GM10847 (cell line): ENCODE results near the gene BPIFA1.

Experiments
- POLR2A ChIP-seq: IDR thresholded peaks from 2 replicates; pipeline ENCODE4 v1.6.1; 2011; ENCODE audit not compliant: insufficient read length; ENCODE audit errors: extremely low read depth

The BPIFA1 gene

GRCh38 chr20:33235696-33236095, at the start of gene BPIFA1:
TSS of gene BPIFA1 (plus strand) at chr20:33235996. CDS start at chr20:33237712, 1,716 bp downstream.
- no peak for TF ChIP-seq POLR2A

GRCh38 chr20:33187491-33187890, 48.3 kb upstream of the BPIFA1 start:
- TF ChIP-seq POLR2A, result no peak

- no peak for TF ChIP-seq POLR2A
These were observed 47.4 kb upstream of the BPIFA1 start for GRCh38 chr20:33188421-33188820.

- TF ChIP-seq POLR2A, result no peak
These were observed 44.3 kb upstream of the BPIFA1 start for GRCh38 chr20:33191484-33191883.

GRCh38 chr20:33191955-33192354, 43.8 kb upstream of the BPIFA1 start:
- no peak for TF ChIP-seq POLR2A

- no peak for TF ChIP-seq POLR2A
These were observed 42.8 kb upstream of the BPIFA1 start for GRCh38 chr20:33192912-33193501.

- TF ChIP-seq POLR2A, result no peak
These were observed 36.8 kb upstream of the BPIFA1 start for GRCh38 chr20:33199026-33199425.

GRCh38 chr20:33202451-33202850, 33.3 kb upstream of the BPIFA1 start:
- no peak for TF ChIP-seq POLR2A

GRCh38 chr20:33203444-33203843, 32.4 kb upstream of the BPIFA1 start:
- TF ChIP-seq POLR2A, result no peak

- no peak for TF ChIP-seq POLR2A
These were observed 26.0 kb upstream of the BPIFA1 start for GRCh38 chr20:33209789-33210188.

- no peak for TF ChIP-seq POLR2A
These were observed 25.4 kb upstream of the BPIFA1 start for GRCh38 chr20:33210371-33210770.

GRCh38 chr20:33211817-33212424, 23.9 kb upstream of the BPIFA1 start:
- TF ChIP-seq POLR2A, result no peak

GRCh38 chr20:33217052-33217451, 18.7 kb upstream of the BPIFA1 start, which contains the start of gene BPIFA3:
TSS of gene BPIFA3 (plus strand) at chr20:33217352. CDS start at chr20:33217537, 185 bp downstream.
- no peak for TF ChIP-seq POLR2A

- TF ChIP-seq POLR2A, result no peak
These were observed 11.4 kb upstream of the BPIFA1 start for GRCh38 chr20:33224399-33224798.

- TF ChIP-seq POLR2A, result no peak
These were observed 6.0 kb upstream of the BPIFA1 start for GRCh38 chr20:33229843-33230242.

- TF ChIP-seq POLR2A, result no peak
These were observed 4.6 kb upstream of the BPIFA1 start for GRCh38 chr20:33231237-33231636.
